ENCODE results near the gene MORC3. TPM values are rescaled to one million over a fixed set of nuclear protein-coding genes. Genes with fewer than 3 reads are reported as not detected.

The MORC3 gene
- total and polyA plus RNA-seq, 9 of the 15 experiments (the other 6 are each of a cell fraction or from before 2014, with no cell fraction given): 12.7 to 53.7 (median 36.0) TPM

DNA sequence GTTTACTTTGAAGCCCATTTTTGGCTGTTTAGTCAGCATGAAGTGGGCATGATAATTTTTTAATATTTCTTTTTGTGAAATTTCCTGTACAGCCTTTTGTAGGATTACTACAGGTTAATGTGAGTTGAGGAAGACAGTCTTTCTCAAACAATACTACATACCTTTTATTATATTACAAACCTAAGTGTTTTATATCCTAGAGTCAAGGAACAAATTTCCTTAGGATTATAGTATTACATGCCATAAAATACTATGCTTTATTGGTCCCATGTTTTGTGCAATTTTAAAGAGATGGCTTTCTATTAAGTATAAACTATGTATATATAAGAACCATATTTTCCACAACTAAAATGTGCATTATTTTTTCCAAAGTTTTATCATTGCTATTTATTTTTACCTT, 56.0 kb downstream of the MORC3 start:
- H3K9ac ChIP-seq (ENCODE audit: insufficient read depth in 1 of 2, low read depth in 2 of 2, low read length in 2 of 2): no peak overlapping the region
- TF ChIP-seq HMG20A (CRISPR knock-in tag; conservative IDR thresholded peaks at IDR 0.05) (no peak), MYBL2 (IDR thresholded peaks at IDR 0.05; ENCODE audit: low read depth) (no peak), MYBL2 (CRISPR knock-in tag; IDR thresholded peaks at IDR 0.05; ENCODE audit: borderline replicate concordance) (no peak), RBM25 (IDR thresholded peaks at IDR 0.05; ENCODE audit: low read depth, low read length, severe bottlenecking) (no peak), ZBTB34 (CRISPR knock-in tag; IDR thresholded peaks at IDR 0.05) (no peak), ZNF609 (CRISPR knock-in tag; IDR thresholded peaks at IDR 0.05; ENCODE audit: borderline replicate concordance) (no peak)
- TF ChIP-seq, protein P1, sequence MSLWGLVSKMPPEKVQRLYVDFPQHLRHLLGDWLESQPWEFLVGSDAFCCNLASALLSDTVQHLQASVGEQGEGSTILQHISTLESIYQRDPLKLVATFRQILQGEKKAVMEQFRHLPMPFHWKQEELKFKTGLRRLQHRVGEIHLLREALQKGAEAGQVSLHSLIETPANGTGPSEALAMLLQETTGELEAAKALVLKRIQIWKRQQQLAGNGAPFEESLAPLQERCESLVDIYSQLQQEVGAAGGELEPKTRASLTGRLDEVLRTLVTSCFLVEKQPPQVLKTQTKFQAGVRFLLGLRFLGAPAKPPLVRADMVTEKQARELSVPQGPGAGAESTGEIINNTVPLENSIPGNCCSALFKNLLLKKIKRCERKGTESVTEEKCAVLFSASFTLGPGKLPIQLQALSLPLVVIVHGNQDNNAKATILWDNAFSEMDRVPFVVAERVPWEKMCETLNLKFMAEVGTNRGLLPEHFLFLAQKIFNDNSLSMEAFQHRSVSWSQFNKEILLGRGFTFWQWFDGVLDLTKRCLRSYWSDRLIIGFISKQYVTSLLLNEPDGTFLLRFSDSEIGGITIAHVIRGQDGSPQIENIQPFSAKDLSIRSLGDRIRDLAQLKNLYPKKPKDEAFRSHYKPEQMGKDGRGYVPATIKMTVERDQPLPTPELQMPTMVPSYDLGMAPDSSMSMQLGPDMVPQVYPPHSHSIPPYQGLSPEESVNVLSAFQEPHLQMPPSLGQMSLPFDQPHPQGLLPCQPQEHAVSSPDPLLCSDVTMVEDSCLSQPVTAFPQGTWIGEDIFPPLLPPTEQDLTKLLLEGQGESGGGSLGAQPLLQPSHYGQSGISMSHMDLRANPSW (CRISPR knock-in tag; IDR thresholded peaks at IDR 0.05): no peak
- BruUV-seq (replicated peaks): TSS peak; percentile 14
- H2AFZ ChIP-seq (ENCODE audit: low read depth, low read length): no peak overlapping the region
- H3K9me3 ChIP-seq (replicated peaks; ENCODE audit: control insufficient read depth, insufficient read depth, low read depth, low read length): no peaks in the 10 kb centered on the region
- H3K27me3 ChIP-seq (ENCODE audit: control insufficient read depth in 2 of 2, insufficient read depth in 2 of 2, low read length in 2 of 2): no peaks in the 10 kb centered on the region
- FAIRE-seq: no peak
- no peaks in the 10 kb centered on the region for H3K4me1 ChIP-seq (replicated peaks in 1 of 2; ENCODE audit: control insufficient read depth in 2 of 2, insufficient read depth in 2 of 2, low read length in 2 of 2)
- no peak overlapping the region for H3K4me3 ChIP-seq
- ATAC-seq: no peak
- no peaks in the 10 kb centered on the region for H3K9me1 ChIP-seq (ENCODE audit: control insufficient read depth, insufficient read depth, low read length)
- no peak for DNase-seq (ENCODE audit: extremely low read depth in 1 of 4, low spot score in 3 of 4)
- intact Hi-C loops (cut with micrococcal nuclease): no loop called here
- peaks cover 65% of the 10 kb centered on the region for H3K36me3 ChIP-seq (ENCODE audit: control insufficient read depth, insufficient read depth, low read length)
- CTCF ChIA-PET (ENCODE audit: low intra/inter-chr PET ratio): no interaction called here
- POLR2A ChIA-PET: interaction anchor here (0.6 to 1.1 kb wide), 3 partner anchors 10 to 619 kb away, joined by 3 read pairs; no protein-coding TSS in a partner anchor
- no peaks in the 10 kb centered on the region for H4K20me1 ChIP-seq (replicated peaks; ENCODE audit: control insufficient read depth, insufficient read depth, low read length)
- H3K27ac ChIP-seq (ENCODE audit: extremely low read depth, low read depth, low read length): no peak overlapping the region
- no peak overlapping the region for H3K4me2 ChIP-seq (ENCODE audit: insufficient read depth, low read length)
- in situ Hi-C loops (cut with MboI): no loop called here
- no peaks in the 10 kb centered on the region for H3K79me2 ChIP-seq (ENCODE audit: control insufficient read depth, insufficient read depth, low read length)
